ENCODE measurements around the gene SRSF10.

Gene SRSF10

GRCh38 chr1:23984417-23985186, 4.5 kb upstream of the SRSF10 start:
- H3K79me2 ChIP-seq: peaks cover 3% of the 10 kb centered on the region
- no peaks in the 10 kb centered on the region for H3K4me1 ChIP-seq
- H3K27me3 ChIP-seq (ENCODE audit: control insufficient read depth, insufficient read depth, low read length): no peaks in the 10 kb centered on the region
- no peak for TF ChIP-seq CTCF (IDR thresholded peaks at IDR 0.05)
- no peak overlapping the region for H2AFZ ChIP-seq
- no peaks in the 10 kb centered on the region for H3K36me3 ChIP-seq (ENCODE audit: control insufficient read depth, insufficient read depth, low read length)
- H3K4me2 ChIP-seq (ENCODE audit: low read length): no peak overlapping the region
- H3K9ac ChIP-seq: no peak overlapping the region
- H3K9me3 ChIP-seq (ENCODE audit: control insufficient read depth, low read length): no peaks in the 10 kb centered on the region
- no peak overlapping the region for H3K27ac ChIP-seq
- no peak overlapping the region for H3K4me3 ChIP-seq (ENCODE audit: low read depth, low read length)

- H3K27ac ChIP-seq: peak overlapping the region; percentile 94
- H3K4me1 ChIP-seq: peaks cover 3% of the 10 kb centered on the region
- peaks cover 19% of the 10 kb centered on the region for H3K79me2 ChIP-seq
- peak overlapping the region; percentile 95 for H3K4me2 ChIP-seq (ENCODE audit: low read length)
- TF ChIP-seq CTCF (IDR thresholded peaks at IDR 0.05): no peak
- no peaks in the 10 kb centered on the region for H3K36me3 ChIP-seq (ENCODE audit: control insufficient read depth, insufficient read depth, low read length)
- no peak overlapping the region for H3K9ac ChIP-seq
- H3K9me3 ChIP-seq (ENCODE audit: control insufficient read depth, low read length): no peaks in the 10 kb centered on the region
- peak overlapping the region; percentile 85 for H3K4me3 ChIP-seq (ENCODE audit: low read depth, low read length)
- no peaks in the 10 kb centered on the region for H3K27me3 ChIP-seq (ENCODE audit: control insufficient read depth, insufficient read depth, low read length)
- H2AFZ ChIP-seq: peak overlapping the region; percentile 94
Observed at GRCh38 chr1:23980728-23981070, 572 bp upstream of the SRSF10 start.

- Histone ChIP-seq H3K4me3 (ENCODE audit: low read depth, low read length) (peak overlapping the region; percentile 85), H3K27me3 (ENCODE audit: control insufficient read depth, insufficient read depth, low read length) (no peaks in the 10 kb centered on the region), H3K79me2 (peaks cover 21% of the 10 kb centered on the region), H3K4me2 (ENCODE audit: low read length) (peak overlapping the region; percentile 82), H3K9ac (peak overlapping the region; percentile 97), H2AFZ (peak overlapping the region; percentile 87), H3K27ac (peak overlapping the region; percentile 94), H3K36me3 (ENCODE audit: control insufficient read depth, insufficient read depth, low read length) (no peaks in the 10 kb centered on the region), H3K4me1 (peaks cover 3% of the 10 kb centered on the region), H3K9me3 (ENCODE audit: control insufficient read depth, low read length) (no peaks in the 10 kb centered on the region)
- TF ChIP-seq CTCF (IDR thresholded peaks at IDR 0.05): no peak
Observed at GRCh38 chr1:23979387-23979880, 693 bp downstream of the SRSF10 start.

GRCh38 chr1:23978805-23979204, 1.3 kb downstream of the SRSF10 start:
- no peaks in the 10 kb centered on the region for H3K36me3 ChIP-seq (ENCODE audit: control insufficient read depth, insufficient read depth, low read length)
- peak overlapping the region; percentile 82 for H3K4me2 ChIP-seq (ENCODE audit: low read length)
- no peaks in the 10 kb centered on the region for H3K9me3 ChIP-seq (ENCODE audit: control insufficient read depth, low read length)
- TF ChIP-seq CTCF (IDR thresholded peaks at IDR 0.05): no peak
- H2AFZ ChIP-seq: no peak overlapping the region
- H3K27ac ChIP-seq: peak overlapping the region; percentile 19
- peaks cover 23% of the 10 kb centered on the region for H3K79me2 ChIP-seq
- peaks cover 3% of the 10 kb centered on the region for H3K4me1 ChIP-seq
- peak overlapping the region; percentile 11 for H3K9ac ChIP-seq
- peak overlapping the region; percentile 85 for H3K4me3 ChIP-seq (ENCODE audit: low read depth, low read length)
- H3K27me3 ChIP-seq (ENCODE audit: control insufficient read depth, insufficient read depth, low read length): no peaks in the 10 kb centered on the region

GRCh38 chr1:23977854-23978191, 2.3 kb downstream of the SRSF10 start:
- peaks cover 3% of the 10 kb centered on the region for H3K4me1 ChIP-seq
- H3K4me3 ChIP-seq (ENCODE audit: low read depth, low read length): no peak overlapping the region
- no peak overlapping the region for H3K27ac ChIP-seq

More at GRCh38 chr1:23977854-23978191, 2.3 kb downstream of the SRSF10 start:
- H3K79me2 ChIP-seq: peaks cover 23% of the 10 kb centered on the region
- H3K4me2 ChIP-seq (ENCODE audit: low read length): peak overlapping the region; percentile 30
- no peaks in the 10 kb centered on the region for H3K36me3 ChIP-seq (ENCODE audit: control insufficient read depth, insufficient read depth, low read length)
- TF ChIP-seq CTCF (IDR thresholded peaks at IDR 0.05): no peak
- H3K9ac ChIP-seq: no peak overlapping the region
- H3K27me3 ChIP-seq (ENCODE audit: control insufficient read depth, insufficient read depth, low read length): no peaks in the 10 kb centered on the region
- no peak overlapping the region for H2AFZ ChIP-seq
- no peaks in the 10 kb centered on the region for H3K9me3 ChIP-seq (ENCODE audit: control insufficient read depth, low read length)
